ENCODE measurements around the gene DPP7.

- no peak for TF ChIP-seq CTCF (IDR thresholded peaks at IDR 0.05; ENCODE audit: low read depth, low read length)
- no peak for TF ChIP-seq EZH2phosphoT487 (IDR thresholded peaks at IDR 0.05; ENCODE audit: low read depth)
These were observed 49.3 kb upstream of the DPP7 start for GRCh38 chr9:137163805-137164204.
